PC-3 (cell line): ENCODE results near the gene RAP1GAP.

ENCODE experiments used
- EZH2phosphoT487 ChIP-seq: fragments of 300-600 bp; sonication (generic); IDR thresholded peaks from 2 replicates; pipeline ENCODE4 v1.6.1; 2018; ENCODE audit warnings: mild to moderate bottlenecking, antibody characterized with exemption, low read length, borderline replicate concordance
- TF ChIP-seq, protein P1 (sequence below): fragments of 300-600 bp; sonication (generic); conservative IDR thresholded peaks from 2 replicates; pipeline ENCODE4 v1.5.1; 2017; ENCODE audit warnings: antibody characterized with exemption, low read depth, mild to moderate bottlenecking, low read length

- TF ChIP-seq, protein P1, sequence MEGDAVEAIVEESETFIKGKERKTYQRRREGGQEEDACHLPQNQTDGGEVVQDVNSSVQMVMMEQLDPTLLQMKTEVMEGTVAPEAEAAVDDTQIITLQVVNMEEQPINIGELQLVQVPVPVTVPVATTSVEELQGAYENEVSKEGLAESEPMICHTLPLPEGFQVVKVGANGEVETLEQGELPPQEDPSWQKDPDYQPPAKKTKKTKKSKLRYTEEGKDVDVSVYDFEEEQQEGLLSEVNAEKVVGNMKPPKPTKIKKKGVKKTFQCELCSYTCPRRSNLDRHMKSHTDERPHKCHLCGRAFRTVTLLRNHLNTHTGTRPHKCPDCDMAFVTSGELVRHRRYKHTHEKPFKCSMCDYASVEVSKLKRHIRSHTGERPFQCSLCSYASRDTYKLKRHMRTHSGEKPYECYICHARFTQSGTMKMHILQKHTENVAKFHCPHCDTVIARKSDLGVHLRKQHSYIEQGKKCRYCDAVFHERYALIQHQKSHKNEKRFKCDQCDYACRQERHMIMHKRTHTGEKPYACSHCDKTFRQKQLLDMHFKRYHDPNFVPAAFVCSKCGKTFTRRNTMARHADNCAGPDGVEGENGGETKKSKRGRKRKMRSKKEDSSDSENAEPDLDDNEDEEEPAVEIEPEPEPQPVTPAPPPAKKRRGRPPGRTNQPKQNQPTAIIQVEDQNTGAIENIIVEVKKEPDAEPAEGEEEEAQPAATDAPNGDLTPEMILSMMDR: no peak
- no peak for TF ChIP-seq EZH2phosphoT487
Measured at GRCh38 chr1:21574466-21575151, 94.5 kb downstream of the RAP1GAP start.
